ENCODE results near the gene KRT86. TPM values are rescaled to one million over a fixed set of nuclear protein-coding genes. Genes with fewer than 3 reads are reported as not detected.

Gene KRT86
- total RNA-seq, 6 experiments from 2014 or later = not detected

DNA sequence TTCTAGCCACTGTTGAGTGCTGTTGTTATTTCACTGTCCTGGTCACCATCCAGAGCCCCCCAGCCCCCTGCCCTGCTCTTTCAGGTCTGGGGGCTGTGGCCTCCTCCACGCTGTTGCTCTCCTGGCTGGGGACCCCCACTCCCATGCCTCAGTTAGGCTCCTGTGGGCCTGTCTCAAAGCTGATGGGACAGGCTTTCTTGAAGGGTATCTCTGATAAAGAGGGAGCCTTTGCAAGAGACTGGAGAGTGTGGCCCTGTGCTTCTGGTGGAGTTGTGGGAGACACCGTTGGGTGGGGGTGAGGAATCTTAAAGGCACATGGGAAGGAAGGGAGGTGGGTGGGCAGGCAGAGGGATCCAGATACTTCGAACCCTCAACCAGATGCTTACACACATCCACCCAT, 12.2 kb upstream of the KRT86 start:
- H3K27me3 ChIP-seq = peaks cover 0 to 5% of the 10 kb centered on the region in 2 donors
- intact Hi-C loops (cut with DNase I) = no loop called here
- H3K27ac ChIP-seq = no peak overlapping the region
- no peaks in the 10 kb centered on the region for H3K4me1 ChIP-seq
- ATAC-seq = no peak
- no peaks in the 10 kb centered on the region for H3K36me3 ChIP-seq
- DNase-seq = no peak
- TF ChIP-seq, protein P1, sequence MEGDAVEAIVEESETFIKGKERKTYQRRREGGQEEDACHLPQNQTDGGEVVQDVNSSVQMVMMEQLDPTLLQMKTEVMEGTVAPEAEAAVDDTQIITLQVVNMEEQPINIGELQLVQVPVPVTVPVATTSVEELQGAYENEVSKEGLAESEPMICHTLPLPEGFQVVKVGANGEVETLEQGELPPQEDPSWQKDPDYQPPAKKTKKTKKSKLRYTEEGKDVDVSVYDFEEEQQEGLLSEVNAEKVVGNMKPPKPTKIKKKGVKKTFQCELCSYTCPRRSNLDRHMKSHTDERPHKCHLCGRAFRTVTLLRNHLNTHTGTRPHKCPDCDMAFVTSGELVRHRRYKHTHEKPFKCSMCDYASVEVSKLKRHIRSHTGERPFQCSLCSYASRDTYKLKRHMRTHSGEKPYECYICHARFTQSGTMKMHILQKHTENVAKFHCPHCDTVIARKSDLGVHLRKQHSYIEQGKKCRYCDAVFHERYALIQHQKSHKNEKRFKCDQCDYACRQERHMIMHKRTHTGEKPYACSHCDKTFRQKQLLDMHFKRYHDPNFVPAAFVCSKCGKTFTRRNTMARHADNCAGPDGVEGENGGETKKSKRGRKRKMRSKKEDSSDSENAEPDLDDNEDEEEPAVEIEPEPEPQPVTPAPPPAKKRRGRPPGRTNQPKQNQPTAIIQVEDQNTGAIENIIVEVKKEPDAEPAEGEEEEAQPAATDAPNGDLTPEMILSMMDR (IDR thresholded peaks at IDR 0.05) = no peak
- TF ChIP-seq POLR2A (IDR thresholded peaks at IDR 0.05) = no peak
- 80% methylated on average over 2 of the region's 3 CpGs for WGBS (ENCODE audit: insufficient coverage, low coverage, low lambda C conversion rate, missing lambda C conversion rate)
- no peak overlapping the region for H3K4me3 ChIP-seq
- no peaks in the 10 kb centered on the region for H3K9me3 ChIP-seq

DNA sequence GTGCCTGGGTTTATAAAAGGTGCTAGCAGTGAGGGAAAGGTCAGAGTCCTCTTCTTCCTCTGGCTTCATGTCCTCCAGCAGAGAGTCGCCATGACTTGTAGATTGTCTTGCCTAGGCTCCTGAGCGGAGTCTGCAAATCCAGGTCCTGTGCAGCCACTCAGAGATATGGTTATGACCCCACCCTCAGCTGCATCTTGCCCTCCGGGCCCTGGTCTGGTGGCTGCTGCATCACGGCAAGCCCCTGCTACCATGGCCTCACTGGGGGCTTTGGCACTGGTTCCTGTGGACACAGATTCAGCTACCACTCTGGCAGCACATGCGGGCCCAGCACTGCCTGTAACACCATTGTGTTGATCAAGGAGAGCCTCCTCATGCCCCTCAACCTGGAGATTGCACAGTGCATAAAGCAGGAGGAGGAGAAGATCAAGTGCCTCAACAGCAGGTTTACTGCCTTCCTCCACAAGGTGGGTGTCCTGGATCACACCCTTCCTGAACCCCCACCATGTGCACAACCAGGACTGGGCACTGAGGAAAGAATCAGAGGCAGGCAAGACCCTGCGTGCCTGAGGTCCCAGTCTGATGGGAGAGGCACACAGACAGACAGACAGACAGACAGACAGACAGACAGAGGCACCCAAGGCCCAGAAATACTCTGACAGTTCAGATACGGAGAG, 10.5 kb upstream of the KRT86 start:
- no peaks in the 10 kb centered on the region for H3K36me3 ChIP-seq
- ATAC-seq (no peak), DNase-seq (no peak)
- TF ChIP-seq POLR2A (IDR thresholded peaks at IDR 0.05) = no peak
- TF ChIP-seq, protein P1 (IDR thresholded peaks at IDR 0.05) = no peak
- 71% methylated on average over 3 of the region's 7 CpGs for WGBS (ENCODE audit: insufficient coverage, low coverage, low lambda C conversion rate, missing lambda C conversion rate)
- H3K4me3 ChIP-seq = no peak overlapping the region
- intact Hi-C loops (cut with DNase I) = no loop called here
- H3K27ac ChIP-seq = no peak overlapping the region
- no peaks in the 10 kb centered on the region for H3K27me3 ChIP-seq
- no peaks in the 10 kb centered on the region for H3K4me1 ChIP-seq
- H3K9me3 ChIP-seq = no peaks in the 10 kb centered on the region

DNA sequence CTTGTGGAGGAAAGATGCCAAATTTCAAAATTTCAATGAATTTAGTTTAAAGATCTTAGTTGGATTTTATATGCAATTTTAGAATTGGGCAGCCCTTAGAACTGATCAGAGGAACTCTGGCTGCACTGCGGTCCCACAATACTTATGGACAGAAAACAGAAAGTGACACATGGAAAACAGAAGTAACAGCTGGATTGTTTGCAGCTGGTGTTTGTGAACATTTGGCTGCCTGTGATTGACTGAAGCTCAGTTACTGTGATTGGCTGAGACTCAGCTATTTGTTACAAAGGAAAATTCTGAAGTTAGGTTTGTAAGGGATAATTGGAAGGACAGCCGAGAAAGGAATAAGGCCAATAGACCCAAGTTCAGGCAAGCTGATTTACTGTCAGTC, 10.0 kb upstream of the KRT86 start:
- no peak for ATAC-seq

DNA sequence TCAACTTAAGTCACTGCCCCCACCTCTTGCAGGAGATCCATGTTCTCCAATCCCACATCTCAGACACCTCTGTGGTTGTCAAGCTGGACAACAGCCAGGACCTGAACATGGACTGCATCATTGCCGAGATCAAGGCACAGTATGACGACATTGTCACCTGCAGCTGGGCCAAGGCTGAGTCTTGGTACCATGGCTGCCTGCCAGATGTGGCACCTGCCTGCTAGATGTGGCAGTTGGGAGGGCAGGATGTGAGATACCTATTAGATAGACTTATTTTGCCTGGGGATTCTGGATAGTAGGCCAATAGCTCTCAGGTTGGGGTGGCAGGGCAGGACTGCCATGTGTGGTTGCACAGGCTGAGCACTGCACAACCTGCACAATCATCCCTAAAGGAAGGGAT, 7.9 kb upstream of the KRT86 start:
- no peak overlapping the region for H3K27ac ChIP-seq
- TF ChIP-seq, protein P1 (IDR thresholded peaks at IDR 0.05) = no peak
- no peak for TF ChIP-seq POLR2A (IDR thresholded peaks at IDR 0.05)
- DNase-seq = no peak
- no peaks in the 10 kb centered on the region for H3K36me3 ChIP-seq
- ATAC-seq = no peak
- H3K9me3 ChIP-seq = no peaks in the 10 kb centered on the region
- H3K4me1 ChIP-seq = no peaks in the 10 kb centered on the region
- no peak overlapping the region for H3K4me3 ChIP-seq
- intact Hi-C loops (cut with DNase I) = no loop called here
- WGBS (ENCODE audit: insufficient coverage, low coverage, low lambda C conversion rate, missing lambda C conversion rate) = 79% methylated on average over 2 of the region's 2 CpGs
- H3K27me3 ChIP-seq = no peaks in the 10 kb centered on the region

More for the DNA sequence above, 10.0 kb upstream of the KRT86 start:
- TF ChIP-seq, protein P1 (IDR thresholded peaks at IDR 0.05) = no peak
- no peak for TF ChIP-seq POLR2A (IDR thresholded peaks at IDR 0.05)
- intact Hi-C loops (cut with DNase I) = no loop called here
- Histone ChIP-seq H3K27me3 (no peaks in the 10 kb centered on the region), H3K27ac (no peak overlapping the region), H3K4me3 (no peak overlapping the region), H3K36me3 (no peaks in the 10 kb centered on the region), H3K4me1 (no peaks in the 10 kb centered on the region), H3K9me3 (no peaks in the 10 kb centered on the region)
- no peak for DNase-seq
- 70% methylated on average over 2 of the region's 2 CpGs for WGBS (ENCODE audit: insufficient coverage, low coverage, low lambda C conversion rate, missing lambda C conversion rate)
